Subcutaneous adipose tissue (tissue), 4 donors: ENCODE measurements around the gene KLHL42. TPM values are rescaled to one million over a fixed set of nuclear protein-coding genes. Genes with fewer than 3 reads are reported as not detected.

Experiments
- CTCF ChIP-seq: fragments of 450-650 bp; IDR thresholded peaks from one replicate; pipeline ENCODE4 v1.5.1; 2016; ENCODE audit warnings: low read depth, mild to moderate bottlenecking, control low read depth, antibody characterized with exemption, moderate library complexity
- total RNA-seq, 4 donors: library from RNA; depleted of rRNA; stranded (reverse); fragments of >200 nt; gene quantifications; one replicate each; pipeline ENCODE4 v1.1.0, GENCODE V29; 2016

KLHL42 gene
- total RNA-seq, 4 donors from 2014 or later: 15.4 to 24.6 (median 18.9) TPM

GRCh38 chr12:27777141-27777540 lies 2.9 kb upstream of the KLHL42 start:
- TF ChIP-seq CTCF: no peak

GRCh38 chr12:27778206-27778605 lies 1.8 kb upstream of the KLHL42 start:
- TF ChIP-seq CTCF: no peak

- no peak for TF ChIP-seq CTCF
Observed at GRCh38 chr12:27779416-27779919, 565 bp upstream of the KLHL42 start.

- TF ChIP-seq CTCF: no peak
Observed at GRCh38 chr12:27780612-27781408, 777 bp downstream of the KLHL42 start.

- TF ChIP-seq CTCF: no peak
Observed at GRCh38 chr12:27781680-27782079, 1.6 kb downstream of the KLHL42 start.

- no peak for TF ChIP-seq CTCF
Observed at GRCh38 chr12:27782481-27782880, 2.4 kb downstream of the KLHL42 start.

GRCh38 chr12:27785882-27786570 lies 6.0 kb downstream of the KLHL42 start:
- no peak for TF ChIP-seq CTCF
